ENCODE measurements around the gene LCN6.

LCN6 gene

GRCh38 chr9:136694872-136695247 lies 53.5 kb downstream of the LCN6 start:
- Histone ChIP-seq H3K27me3 (ENCODE audit: insufficient read depth, low read length) (no peaks in the 10 kb centered on the region), H3K36me3 (ENCODE audit: insufficient read depth, low read length) (no peaks in the 10 kb centered on the region), H3K79me2 (ENCODE audit: control insufficient read depth, insufficient read depth, low read length, unreplicated experiment) (no peaks in the 10 kb centered on the region), H3K27ac (ENCODE audit: low read depth, low read length) (no peak overlapping the region), H3K4me3 (ENCODE audit: low read depth, low read length) (no peak overlapping the region), H3K4me1 (ENCODE audit: control insufficient read depth, insufficient read depth, low read length, unreplicated experiment) (peaks cover 17% of the 10 kb centered on the region), H2AFZ (ENCODE audit: low read length, unreplicated experiment) (no peak overlapping the region)

- Histone ChIP-seq H3K4me1 (ENCODE audit: control insufficient read depth, insufficient read depth, low read length, unreplicated experiment) (peaks cover 17% of the 10 kb centered on the region), H3K36me3 (ENCODE audit: insufficient read depth, low read length) (no peaks in the 10 kb centered on the region), H3K79me2 (ENCODE audit: control insufficient read depth, insufficient read depth, low read length, unreplicated experiment) (no peaks in the 10 kb centered on the region), H3K4me3 (ENCODE audit: low read depth, low read length) (no peak overlapping the region), H3K27ac (ENCODE audit: low read depth, low read length) (no peak overlapping the region), H2AFZ (ENCODE audit: low read length, unreplicated experiment) (no peak overlapping the region), H3K27me3 (ENCODE audit: insufficient read depth, low read length) (no peaks in the 10 kb centered on the region)
Measured at GRCh38 chr9:136694163-136694871, 54.0 kb downstream of the LCN6 start.

Data from ACC112 (cell line).